Measurements from ENCODE around the gene JSRP1. TPM values are rescaled to one million over a fixed set of nuclear protein-coding genes. Genes with fewer than 3 reads are reported as not detected.

JSRP1 gene
- total RNA-seq, 2 experiments from 2014 or later, result 1.1 to 1.4 TPM

DNA sequence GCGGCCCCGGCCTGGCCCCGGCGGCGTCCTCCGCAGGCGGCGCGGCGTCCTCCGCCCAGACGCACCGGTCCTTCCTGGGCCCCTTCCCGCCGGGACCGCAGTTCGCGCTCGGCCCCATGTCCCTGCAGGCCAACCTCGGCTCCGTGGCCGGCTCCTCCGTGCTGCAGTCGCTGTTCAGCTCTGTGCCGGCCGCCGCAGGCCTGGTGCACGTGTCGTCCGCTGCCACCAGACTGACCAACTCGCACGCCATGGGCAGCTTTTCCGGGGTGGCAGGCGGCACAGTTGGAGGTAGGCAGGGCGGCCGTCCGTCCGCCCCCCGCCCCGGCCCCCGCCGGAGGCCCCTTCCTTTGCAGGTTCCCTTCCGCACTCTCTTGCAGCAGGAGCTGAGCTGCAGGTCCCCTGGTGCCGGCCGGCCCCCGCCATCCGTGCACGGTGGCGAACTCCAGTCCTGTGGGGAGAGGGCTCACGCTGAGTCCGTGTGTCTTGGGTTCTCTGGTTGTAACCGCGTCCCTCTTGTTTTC lies 29.3 kb downstream of the JSRP1 start:
- DNase-seq (no peak), ATAC-seq (ENCODE audit: low read depth) (no peak)
- peaks cover 7% of the 10 kb centered on the region for H3K36me3 Mint-ChIP-seq

DNA sequence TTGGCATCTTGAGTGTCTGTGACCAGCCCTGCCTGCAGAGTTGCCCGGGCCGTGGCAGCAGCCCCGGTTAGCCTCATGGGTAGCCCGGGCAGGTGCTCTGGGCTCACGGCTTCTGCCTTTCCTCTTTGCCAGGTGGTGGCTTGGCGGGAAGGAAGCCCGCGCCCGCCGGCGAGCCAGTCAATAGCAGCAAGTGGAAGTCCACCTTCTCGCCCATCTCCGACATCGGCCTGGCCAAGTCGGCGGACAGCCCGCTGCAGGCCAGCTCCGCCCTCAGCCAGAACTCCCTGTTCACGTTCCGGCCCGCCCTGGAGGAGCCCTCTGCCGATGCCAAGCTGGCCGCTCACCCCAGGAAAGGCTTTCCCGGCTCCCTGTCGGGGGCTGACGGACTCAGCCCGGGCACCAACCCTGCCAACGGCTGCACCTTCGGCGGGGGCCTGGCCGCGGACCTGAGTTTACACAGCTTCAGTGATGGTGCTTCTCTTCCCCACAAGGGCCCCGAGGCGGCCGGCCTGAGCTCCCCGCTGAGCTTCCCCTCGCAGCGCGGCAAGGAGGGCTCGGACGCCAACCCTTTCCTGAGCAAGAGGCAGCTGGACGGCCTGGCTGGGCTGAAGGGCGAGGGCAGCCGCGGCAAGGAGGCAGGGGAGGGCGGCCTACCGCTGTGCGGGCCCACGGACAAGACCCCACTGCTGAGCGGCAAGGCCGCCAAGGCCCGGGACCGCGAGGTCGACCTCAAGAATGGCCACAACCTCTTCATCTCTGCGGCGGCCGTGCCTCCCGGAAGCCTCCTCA lies 30.0 kb downstream of the JSRP1 start:
- Mint-ChIP-seq H3K9me3 (no peaks in the 10 kb centered on the region), H3K4me3 (no peak overlapping the region), H3K27me3 (no peaks in the 10 kb centered on the region), H3K36me3 (peaks cover 7% of the 10 kb centered on the region), H3K27ac (no peak overlapping the region), H3K4me1 (peaks cover 6% of the 10 kb centered on the region)
- POLR2A ChIA-PET, result no interaction called here
- no peak for ATAC-seq (ENCODE audit: low read depth)
- no peak for DNase-seq

More for the DNA sequence above, 29.3 kb downstream of the JSRP1 start:
- Mint-ChIP-seq H3K27ac (no peak overlapping the region), H3K4me1 (peaks cover 6% of the 10 kb centered on the region), H3K27me3 (no peaks in the 10 kb centered on the region), H3K9me3 (no peaks in the 10 kb centered on the region), H3K4me3 (no peak overlapping the region)
- POLR2A ChIA-PET, result no interaction called here

DNA sequence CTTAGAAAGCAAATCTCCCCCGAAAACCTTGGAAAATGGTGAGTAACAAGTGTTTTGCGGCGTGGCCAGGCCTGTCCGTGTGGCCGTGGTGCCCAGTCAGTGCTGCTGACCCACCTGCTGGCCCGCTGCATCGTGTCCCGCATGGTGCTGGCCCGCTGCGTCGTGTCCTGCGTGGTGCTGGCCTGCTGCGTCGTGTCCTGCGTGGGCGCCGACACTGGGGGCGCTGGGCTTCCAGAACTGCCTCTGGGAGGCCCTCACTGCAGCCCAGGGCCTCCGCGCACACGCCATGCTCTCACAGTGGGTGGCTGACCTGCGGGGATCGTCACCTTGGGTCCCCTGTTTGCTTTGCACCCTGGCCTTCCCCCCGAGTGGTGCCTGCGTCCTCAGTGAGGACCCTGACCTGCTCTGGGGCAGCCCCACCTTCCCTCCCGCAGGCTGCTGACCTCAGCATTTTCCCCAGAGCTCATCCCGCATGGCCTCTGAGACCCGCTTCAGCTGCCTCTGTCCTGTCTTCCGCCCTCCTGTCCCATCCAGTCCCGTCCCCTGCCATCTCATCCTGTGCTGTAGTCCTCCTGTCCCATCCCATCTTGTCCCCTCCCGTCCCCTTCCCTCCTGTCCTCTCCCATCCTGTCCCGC lies 30.7 kb downstream of the JSRP1 start:
- no peaks in the 10 kb centered on the region for H3K27me3 Mint-ChIP-seq
- DNase-seq (no peak), ATAC-seq (ENCODE audit: low read depth) (no peak)
- no peak overlapping the region for H3K27ac Mint-ChIP-seq
- no peak overlapping the region for H3K4me3 Mint-ChIP-seq
- H3K36me3 Mint-ChIP-seq, result peaks cover 7% of the 10 kb centered on the region
- peaks cover 6% of the 10 kb centered on the region for H3K4me1 Mint-ChIP-seq
- POLR2A ChIA-PET, result no interaction called here
- no peaks in the 10 kb centered on the region for H3K9me3 Mint-ChIP-seq

DNA sequence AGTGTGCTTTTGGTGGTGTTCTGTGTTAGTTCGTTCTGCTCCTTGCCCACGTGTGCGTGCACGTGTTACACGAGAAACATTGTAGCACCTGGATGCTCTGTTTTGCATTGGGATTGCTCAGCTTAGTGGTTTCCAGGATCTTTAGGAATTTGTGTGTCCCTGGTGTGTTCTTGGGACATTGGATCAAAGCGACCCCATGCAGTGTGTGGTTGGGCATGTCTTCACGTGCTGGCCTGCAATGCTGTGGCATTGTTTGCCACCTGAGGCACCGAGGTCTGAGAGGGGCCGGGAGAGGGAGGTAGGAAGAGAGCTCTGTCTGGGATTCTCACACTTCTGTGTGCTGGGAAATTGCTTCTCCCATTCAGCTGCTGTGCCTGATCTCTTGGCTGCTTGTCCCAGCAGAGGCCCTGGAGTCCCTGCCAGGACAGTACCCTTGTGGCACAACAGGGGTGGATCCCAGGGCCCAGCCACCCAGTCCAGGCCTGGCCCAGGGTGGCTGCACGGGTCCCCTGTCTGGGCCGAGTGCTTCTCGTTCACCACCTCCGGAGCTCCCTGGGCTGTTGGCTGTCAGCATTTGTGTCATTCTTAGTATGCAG lies 31.4 kb downstream of the JSRP1 start:
- peaks cover 6% of the 10 kb centered on the region for H3K4me1 Mint-ChIP-seq
- POLR2A ChIA-PET, result no interaction called here
- H3K4me3 Mint-ChIP-seq, result no peak overlapping the region
- ATAC-seq (ENCODE audit: low read depth) (no peak), DNase-seq (no peak)
- no peak overlapping the region for H3K27ac Mint-ChIP-seq
- no peaks in the 10 kb centered on the region for H3K9me3 Mint-ChIP-seq
- H3K36me3 Mint-ChIP-seq, result peaks cover 7% of the 10 kb centered on the region
- H3K27me3 Mint-ChIP-seq, result no peaks in the 10 kb centered on the region

DNA sequence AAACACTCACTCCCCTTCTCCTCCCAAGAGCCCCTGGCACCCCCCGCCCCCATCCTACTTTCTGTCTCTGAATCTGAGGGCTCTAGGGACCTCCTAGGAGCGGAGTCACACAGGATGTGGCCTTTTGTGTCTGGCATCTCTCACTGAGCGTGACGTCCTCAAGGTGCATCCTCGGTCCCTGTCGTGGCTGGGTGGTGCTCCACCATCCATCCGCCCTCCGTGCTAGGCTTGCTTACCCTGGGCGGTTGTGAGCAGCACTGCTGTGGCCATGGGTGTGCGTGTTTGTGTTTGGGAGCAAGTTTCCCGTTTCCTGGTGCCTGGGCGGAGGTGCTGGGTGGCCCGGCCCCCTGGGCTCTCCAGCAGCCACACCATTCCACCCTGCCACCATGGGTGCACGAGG lies 32.3 kb downstream of the JSRP1 start:
- Mint-ChIP-seq H3K9me3 (no peaks in the 10 kb centered on the region), H3K36me3 (peaks cover 7% of the 10 kb centered on the region), H3K4me1 (peaks cover 6% of the 10 kb centered on the region), H3K27me3 (no peaks in the 10 kb centered on the region), H3K4me3 (no peak overlapping the region), H3K27ac (peak overlapping the region; percentile 70)
- no peak for DNase-seq
- POLR2A ChIA-PET, result no interaction called here
- ATAC-seq (ENCODE audit: low read depth), result peak; percentile 68

DNA sequence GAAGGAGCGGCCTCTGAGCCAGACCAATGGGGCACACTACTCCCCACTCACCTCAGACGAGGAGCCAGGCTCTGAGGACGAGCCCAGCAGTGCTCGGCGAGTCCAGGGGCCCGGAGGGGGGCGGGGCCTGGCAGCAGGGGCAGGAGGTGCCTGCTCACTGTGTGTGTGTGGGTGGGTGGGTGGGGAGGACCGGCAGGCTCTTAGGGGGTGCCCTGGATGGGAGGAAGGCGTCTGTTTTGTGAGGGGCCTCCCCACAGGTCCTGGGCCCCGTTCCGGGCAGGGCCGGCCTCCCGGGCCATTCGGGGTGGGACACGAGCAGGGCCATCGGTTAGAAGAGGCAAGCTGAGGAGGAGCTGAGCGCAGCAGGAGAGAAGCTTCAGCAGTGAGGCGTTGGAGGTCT lies 32.8 kb downstream of the JSRP1 start:
- POLR2A ChIA-PET, result no interaction called here
- Mint-ChIP-seq H3K27me3 (no peaks in the 10 kb centered on the region), H3K9me3 (no peaks in the 10 kb centered on the region), H3K4me1 (peaks cover 6% of the 10 kb centered on the region), H3K4me3 (no peak overlapping the region), H3K27ac (no peak overlapping the region), H3K36me3 (peaks cover 5% of the 10 kb centered on the region)
- DNase-seq, result no peak
- ATAC-seq (ENCODE audit: low read depth), result no peak

DNA sequence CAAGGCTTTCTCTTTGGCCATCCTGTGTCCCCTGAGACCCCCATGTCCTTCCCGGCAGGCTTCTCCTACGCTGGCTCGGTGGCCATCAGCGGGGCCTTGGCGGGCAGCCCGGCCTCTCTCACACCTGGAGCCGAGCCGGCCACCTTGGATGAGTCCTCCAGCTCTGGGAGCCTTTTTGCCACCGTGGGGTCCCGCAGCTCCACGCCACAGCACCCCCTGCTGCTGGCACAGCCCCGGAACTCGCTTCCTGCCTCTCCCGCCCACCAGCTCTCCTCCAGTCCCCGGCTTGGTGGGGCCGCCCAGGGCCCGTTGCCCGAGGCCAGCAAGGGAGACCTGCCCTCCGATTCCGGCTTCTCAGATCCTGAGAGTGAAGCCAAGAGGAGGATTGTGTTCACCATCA lies 34.3 kb downstream of the JSRP1 start:
- DNase-seq (no peak), ATAC-seq (ENCODE audit: low read depth) (no peak)
- Mint-ChIP-seq H3K9me3 (no peaks in the 10 kb centered on the region), H3K4me3 (no peak overlapping the region), H3K27ac (no peak overlapping the region), H3K27me3 (no peaks in the 10 kb centered on the region), H3K4me1 (peaks cover 6% of the 10 kb centered on the region), H3K36me3 (peaks cover 8% of the 10 kb centered on the region)
- POLR2A ChIA-PET, result no interaction called here

DNA sequence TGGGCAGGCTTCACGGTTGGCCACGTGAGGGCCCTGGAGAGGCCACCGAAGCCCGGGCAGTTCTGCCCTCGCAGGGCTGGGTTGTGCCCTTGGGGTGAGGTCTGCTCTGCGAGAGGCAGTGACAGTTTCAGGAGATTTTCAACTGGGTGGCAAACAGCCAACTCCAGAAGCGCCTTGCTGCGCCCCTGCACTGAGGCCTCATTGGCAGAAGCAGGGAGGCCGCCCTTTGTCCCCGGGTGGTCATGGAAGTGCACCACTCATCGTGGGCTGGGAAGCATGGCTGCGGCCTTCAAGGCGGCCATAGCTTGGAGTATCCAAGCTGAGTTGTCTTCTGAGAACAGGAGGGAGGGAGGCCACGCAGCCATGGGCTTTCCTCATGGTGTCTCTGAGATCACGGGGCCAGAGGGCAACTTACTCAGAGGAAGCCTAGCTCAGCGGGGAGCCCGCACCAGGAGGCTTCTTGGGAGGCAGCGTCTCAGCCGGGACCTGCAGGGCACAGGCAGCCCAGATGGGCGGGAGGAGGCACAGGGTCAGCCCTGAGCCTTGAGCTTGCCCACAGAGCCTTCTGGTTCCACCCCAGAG lies 34.9 kb downstream of the JSRP1 start:
- ATAC-seq (ENCODE audit: low read depth) (no peak), DNase-seq (no peak)
- POLR2A ChIA-PET, result no interaction called here
- Mint-ChIP-seq H3K27me3 (no peaks in the 10 kb centered on the region), H3K4me1 (peaks cover 6% of the 10 kb centered on the region), H3K36me3 (peaks cover 9% of the 10 kb centered on the region), H3K4me3 (no peak overlapping the region), H3K27ac (no peak overlapping the region), H3K9me3 (no peaks in the 10 kb centered on the region)

DNA sequence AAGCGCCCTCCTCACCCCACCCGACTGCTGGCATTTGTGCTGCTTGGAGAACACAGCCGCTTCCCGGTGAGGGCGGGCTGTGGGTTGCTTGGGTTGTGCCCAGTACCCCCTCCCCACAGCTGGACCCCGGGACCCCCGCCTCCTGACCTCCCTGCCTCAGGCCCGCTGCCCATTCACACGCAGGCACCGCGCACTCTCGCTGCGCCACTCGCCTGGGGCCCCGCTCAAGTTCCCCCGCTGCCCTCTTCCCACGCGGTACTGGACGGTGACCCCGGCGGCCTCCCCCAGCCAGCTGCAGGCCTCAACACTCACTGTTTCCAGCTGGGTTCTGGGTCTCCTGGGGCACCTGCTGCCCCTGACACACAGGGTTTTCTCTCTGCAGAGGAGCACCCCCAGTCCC lies 36.5 kb downstream of the JSRP1 start:
- ATAC-seq (ENCODE audit: low read depth) (no peak), DNase-seq (no peak)
- peaks cover 6% of the 10 kb centered on the region for H3K4me1 Mint-ChIP-seq
- H3K4me3 Mint-ChIP-seq, result no peak overlapping the region
- H3K36me3 Mint-ChIP-seq, result peaks cover 7% of the 10 kb centered on the region
- H3K27me3 Mint-ChIP-seq, result no peaks in the 10 kb centered on the region
- no peak overlapping the region for H3K27ac Mint-ChIP-seq
- POLR2A ChIA-PET, result no interaction called here
- no peaks in the 10 kb centered on the region for H3K9me3 Mint-ChIP-seq

DNA sequence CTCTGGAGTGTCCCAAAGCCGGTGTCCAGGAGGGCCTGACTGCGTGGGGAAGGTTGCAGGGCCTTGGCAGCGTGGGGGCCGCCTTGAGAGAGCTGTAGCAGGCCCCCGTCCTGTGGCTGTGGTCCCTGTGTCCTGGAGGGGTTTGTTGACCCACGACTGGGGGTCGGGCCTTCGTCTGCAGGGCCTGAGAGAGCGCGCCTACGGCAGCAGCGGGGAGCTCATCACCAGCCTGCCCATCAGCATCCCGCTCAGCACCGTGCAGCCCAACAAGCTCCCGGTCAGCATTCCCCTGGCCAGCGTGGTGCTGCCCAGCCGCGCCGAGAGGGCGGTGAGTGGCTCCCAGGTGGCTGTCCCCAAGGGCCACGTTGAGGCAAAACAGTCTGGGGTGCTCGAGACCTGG lies 38.6 kb downstream of the JSRP1 start:
- H3K9me3 Mint-ChIP-seq, result no peaks in the 10 kb centered on the region
- ATAC-seq (ENCODE audit: low read depth) (no peak), DNase-seq (no peak)
- no peak overlapping the region for H3K4me3 Mint-ChIP-seq
- H3K27me3 Mint-ChIP-seq, result no peaks in the 10 kb centered on the region
- no peak overlapping the region for H3K27ac Mint-ChIP-seq
- H3K4me1 Mint-ChIP-seq, result peaks cover 3% of the 10 kb centered on the region
- POLR2A ChIA-PET, result no interaction called here
- H3K36me3 Mint-ChIP-seq, result peaks cover 8% of the 10 kb centered on the region

DNA sequence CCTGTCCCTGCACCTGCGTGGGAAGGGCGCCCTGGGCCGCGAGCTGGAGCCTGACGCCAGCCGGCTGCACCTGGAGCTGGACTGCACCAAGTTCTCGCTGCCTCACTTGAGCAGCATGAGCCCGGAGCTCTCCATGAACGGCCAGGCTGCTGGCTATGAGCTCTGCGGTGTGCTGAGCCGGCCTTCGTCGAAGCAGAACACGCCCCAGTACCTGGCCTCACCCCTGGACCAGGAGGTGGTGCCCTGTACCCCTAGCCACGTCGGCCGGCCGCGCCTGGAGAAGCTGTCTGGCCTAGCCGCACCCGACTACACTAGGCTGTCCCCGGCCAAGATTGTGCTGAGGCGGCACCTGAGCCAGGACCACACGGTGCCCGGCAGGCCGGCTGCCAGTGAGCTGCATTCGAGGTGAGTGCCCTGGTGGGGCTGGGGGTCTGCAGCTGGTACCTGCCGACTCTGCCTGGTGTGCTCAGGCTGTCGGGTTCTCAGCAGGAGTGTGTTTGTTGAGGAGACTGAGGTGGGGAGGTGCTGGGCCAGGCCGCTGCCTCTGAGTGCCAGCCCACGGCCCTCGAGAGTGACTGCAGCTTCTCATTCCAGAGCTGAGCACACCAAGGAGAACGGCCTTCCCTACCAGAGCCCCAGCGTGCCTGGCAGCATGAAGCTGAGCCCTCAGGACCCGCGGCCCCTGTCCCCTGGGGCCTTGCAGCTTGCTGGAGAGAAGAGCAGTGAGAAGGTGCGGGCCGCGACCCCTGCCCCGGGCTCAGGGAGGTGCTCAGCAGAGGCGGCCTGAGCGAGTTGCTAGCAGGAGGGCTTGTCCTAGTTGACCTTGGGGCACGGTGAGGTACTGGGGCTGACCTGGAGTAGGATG lies 39.6 kb downstream of the JSRP1 start:
- peaks cover 3% of the 10 kb centered on the region for H3K4me1 Mint-ChIP-seq
- H3K4me3 Mint-ChIP-seq, result no peak overlapping the region
- peak overlapping the region; percentile 45 for H3K27ac Mint-ChIP-seq

DNA sequence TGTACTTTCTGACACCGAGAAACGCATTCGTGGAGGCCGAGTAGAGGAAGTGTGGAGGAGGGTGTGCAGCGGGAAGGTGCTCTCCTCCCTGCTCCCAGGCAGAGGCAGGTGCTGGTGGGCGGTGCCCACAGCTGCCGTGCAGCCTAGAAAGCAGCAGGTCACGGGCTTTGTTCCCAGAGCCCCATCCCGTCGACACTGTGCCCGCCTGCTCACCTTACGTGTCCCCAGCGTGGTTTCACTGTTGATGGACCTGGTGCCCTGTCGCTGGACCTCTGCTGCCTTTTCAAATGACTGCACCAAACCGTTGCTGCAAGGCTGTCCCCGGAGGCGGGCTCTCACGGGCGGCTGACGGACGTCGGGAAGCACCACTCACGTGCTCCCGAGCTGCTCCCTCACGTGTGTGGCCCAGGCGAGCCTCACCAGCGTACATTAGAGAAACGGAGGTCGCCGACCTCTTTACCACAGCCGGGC lies 40.9 kb downstream of the JSRP1 start:
- Mint-ChIP-seq H3K36me3 (peaks cover 10% of the 10 kb centered on the region), H3K27me3 (no peaks in the 10 kb centered on the region), H3K4me1 (peaks cover 3% of the 10 kb centered on the region), H3K4me3 (no peak overlapping the region), H3K9me3 (no peaks in the 10 kb centered on the region), H3K27ac (no peak overlapping the region)
- ATAC-seq (ENCODE audit: low read depth), result no peak
- POLR2A ChIA-PET, result no interaction called here
- no peak for DNase-seq

More for the DNA sequence above, 39.6 kb downstream of the JSRP1 start:
- POLR2A ChIA-PET, result interaction anchor here (0.5 to 0.6 kb wide), 2 partner anchors 132 to 1175 kb away, joined by 3 to 5 read pairs; no protein-coding TSS in a partner anchor
- Mint-ChIP-seq H3K9me3 (no peaks in the 10 kb centered on the region), H3K27me3 (no peaks in the 10 kb centered on the region), H3K36me3 (peaks cover 9% of the 10 kb centered on the region)
- no peak for ATAC-seq (ENCODE audit: low read depth)
- no peak for DNase-seq

DNA sequence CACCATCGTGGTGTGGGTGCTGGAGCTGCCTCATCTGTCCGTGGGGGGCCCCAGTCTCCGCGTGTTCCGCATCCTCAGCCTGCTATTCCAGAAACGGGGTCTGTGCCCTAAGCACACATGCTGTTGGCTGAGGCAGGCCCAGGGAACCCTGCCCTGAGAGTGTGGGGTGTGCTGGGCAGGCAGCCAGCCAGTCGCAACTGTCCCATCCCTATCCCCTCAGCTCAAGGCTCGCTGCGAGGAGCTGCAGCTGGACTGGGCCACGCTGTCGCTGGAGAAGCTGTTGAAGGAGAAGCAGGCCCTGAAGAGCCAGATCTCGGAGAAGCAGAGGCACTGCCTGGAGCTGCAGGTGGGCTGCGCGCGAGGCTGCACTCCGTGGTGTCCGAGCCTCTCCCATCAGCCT lies 42.0 kb downstream of the JSRP1 start:
- H3K27ac Mint-ChIP-seq, result no peak overlapping the region
- POLR2A ChIA-PET, result no interaction called here
- no peaks in the 10 kb centered on the region for H3K27me3 Mint-ChIP-seq
- DNase-seq, result no peak
- ATAC-seq (ENCODE audit: low read depth), result no peak
- H3K4me1 Mint-ChIP-seq, result peaks cover 3% of the 10 kb centered on the region
- H3K4me3 Mint-ChIP-seq, result no peak overlapping the region
- peaks cover 10% of the 10 kb centered on the region for H3K36me3 Mint-ChIP-seq
- H3K9me3 Mint-ChIP-seq, result no peaks in the 10 kb centered on the region
